Mesothelial cell of epicardium (in vitro differentiated cells): ENCODE data around the gene LIME1. TPM values are rescaled to one million over a fixed set of nuclear protein-coding genes. Genes with fewer than 3 reads are reported as not detected.

Experiments used
- DNase-seq, 2 experiments: peaks; one replicate each; pipeline ENCODE4 v3.0.0; 2021; ENCODE audit warnings: low spot score in 2 of 2; ENCODE audit not compliant: unreplicated experiment in 2 of 2
- H3K27ac Mint-ChIP-seq: 2 replicates; pipeline ENCODE4 v1.8.0; 2021; ENCODE audit warnings: mixed read lengths
- H3K27me3 Mint-ChIP-seq: 2 replicates; pipeline ENCODE4 v1.8.0; 2021; ENCODE audit warnings: low read depth, mixed read lengths
- H3K36me3 Mint-ChIP-seq: 2 replicates; pipeline ENCODE4 v1.8.0; 2021; ENCODE audit warnings: mixed read lengths
- H3K4me1 Mint-ChIP-seq: 2 replicates; pipeline ENCODE4 v1.8.0; 2021; ENCODE audit warnings: mixed read lengths
- H3K4me3 Mint-ChIP-seq: 2 replicates; pipeline ENCODE4 v1.8.0; 2021; ENCODE audit warnings: mild to moderate bottlenecking, moderate library complexity, mixed read lengths
- H3K9me3 Mint-ChIP-seq: 2 replicates; pipeline ENCODE4 v1.8.0; 2021; ENCODE audit warnings: mixed read lengths
- total RNA-seq: library from RNA; stranded (reverse); gene quantifications from 3 replicates; pipeline ENCODE4 v1.2.1, GENCODE V29; 2021
- TF ChIP-seq, protein P1 (sequence below): fragments of 200-600 bp; sonication (generic); IDR thresholded peaks from one replicate; pipeline ENCODE4 v1.5.0; 2021; ENCODE audit warnings: antibody characterized with exemption; ENCODE audit not compliant: unreplicated experiment

Gene LIME1
- total RNA-seq, 1 donor from 2014 or later: 18.4 TPM

GRCh38 chr20:63751471-63752271 lies 15.2 kb downstream of the LIME1 start:
- Mint-ChIP-seq H3K4me3 (no peak overlapping the region), H3K27me3 (no peaks in the 10 kb centered on the region), H3K4me1 (no peaks in the 10 kb centered on the region), H3K27ac (no peak overlapping the region), H3K9me3 (no peaks in the 10 kb centered on the region), H3K36me3 (no peaks in the 10 kb centered on the region)
- no peak for DNase-seq
- TF ChIP-seq, protein P1, sequence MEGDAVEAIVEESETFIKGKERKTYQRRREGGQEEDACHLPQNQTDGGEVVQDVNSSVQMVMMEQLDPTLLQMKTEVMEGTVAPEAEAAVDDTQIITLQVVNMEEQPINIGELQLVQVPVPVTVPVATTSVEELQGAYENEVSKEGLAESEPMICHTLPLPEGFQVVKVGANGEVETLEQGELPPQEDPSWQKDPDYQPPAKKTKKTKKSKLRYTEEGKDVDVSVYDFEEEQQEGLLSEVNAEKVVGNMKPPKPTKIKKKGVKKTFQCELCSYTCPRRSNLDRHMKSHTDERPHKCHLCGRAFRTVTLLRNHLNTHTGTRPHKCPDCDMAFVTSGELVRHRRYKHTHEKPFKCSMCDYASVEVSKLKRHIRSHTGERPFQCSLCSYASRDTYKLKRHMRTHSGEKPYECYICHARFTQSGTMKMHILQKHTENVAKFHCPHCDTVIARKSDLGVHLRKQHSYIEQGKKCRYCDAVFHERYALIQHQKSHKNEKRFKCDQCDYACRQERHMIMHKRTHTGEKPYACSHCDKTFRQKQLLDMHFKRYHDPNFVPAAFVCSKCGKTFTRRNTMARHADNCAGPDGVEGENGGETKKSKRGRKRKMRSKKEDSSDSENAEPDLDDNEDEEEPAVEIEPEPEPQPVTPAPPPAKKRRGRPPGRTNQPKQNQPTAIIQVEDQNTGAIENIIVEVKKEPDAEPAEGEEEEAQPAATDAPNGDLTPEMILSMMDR: no peak

GRCh38 chr20:63752411-63753101 lies 16.1 kb downstream of the LIME1 start:
- Mint-ChIP-seq H3K4me3 (no peak overlapping the region), H3K36me3 (no peaks in the 10 kb centered on the region), H3K9me3 (no peaks in the 10 kb centered on the region), H3K4me1 (no peaks in the 10 kb centered on the region), H3K27ac (no peak overlapping the region), H3K27me3 (no peaks in the 10 kb centered on the region)
- TF ChIP-seq, protein P1: peak; percentile 22
- no peak for DNase-seq

GRCh38 chr20:63753381-63753780 lies 16.9 kb downstream of the LIME1 start:
- TF ChIP-seq, protein P1: no peak
- Mint-ChIP-seq H3K4me3 (no peak overlapping the region), H3K36me3 (no peaks in the 10 kb centered on the region), H3K9me3 (no peaks in the 10 kb centered on the region), H3K27me3 (no peaks in the 10 kb centered on the region), H3K4me1 (no peaks in the 10 kb centered on the region), H3K27ac (no peak overlapping the region)
- no peak for DNase-seq

DNA sequence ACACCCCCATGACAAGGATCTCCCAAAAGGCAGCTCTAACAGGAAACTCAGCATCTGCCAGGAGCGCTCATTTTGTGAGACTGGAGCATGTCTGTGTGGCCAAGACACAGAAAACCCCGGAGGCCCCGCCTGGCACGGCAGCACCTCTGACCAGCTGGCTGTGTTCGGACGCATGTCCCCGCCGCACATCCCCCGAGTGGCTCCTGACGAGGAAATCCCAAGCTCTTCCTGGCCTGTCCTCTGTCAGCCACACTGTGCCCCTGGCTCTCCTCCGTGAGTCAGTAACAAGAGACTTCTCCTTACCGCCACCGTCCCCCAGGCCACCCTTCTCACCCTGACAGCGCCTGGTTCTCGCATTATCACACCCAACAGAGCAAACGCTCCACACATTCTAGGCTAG lies 17.5 kb downstream of the LIME1 start:
- H3K27me3 Mint-ChIP-seq: no peaks in the 10 kb centered on the region
- H3K36me3 Mint-ChIP-seq: peaks cover 1% of the 10 kb centered on the region
- no peak for DNase-seq

GRCh38 chr20:63755933-63756647 lies 19.6 kb downstream of the LIME1 start:
- Mint-ChIP-seq H3K36me3 (peaks cover 1% of the 10 kb centered on the region), H3K4me3 (no peak overlapping the region), H3K9me3 (peaks cover 4% of the 10 kb centered on the region), H3K27me3 (no peaks in the 10 kb centered on the region), H3K27ac (no peak overlapping the region), H3K4me1 (no peaks in the 10 kb centered on the region)
- no peak for DNase-seq
- TF ChIP-seq, protein P1: no peak

More for the DNA sequence above, 17.5 kb downstream of the LIME1 start:
- Mint-ChIP-seq H3K9me3 (peaks cover 2% of the 10 kb centered on the region), H3K4me1 (no peaks in the 10 kb centered on the region), H3K27ac (no peak overlapping the region), H3K4me3 (no peak overlapping the region)
- TF ChIP-seq, protein P1: no peak
